ENCODE data around the gene CAMK2D.

CAMK2D gene

GRCh38 chr4:113509851-113510250 lies 251.7 kb downstream of the CAMK2D start:
- H3K9ac ChIP-seq (ENCODE audit: low read depth, low read length), result no peak overlapping the region
- H3K36me3 ChIP-seq (ENCODE audit: insufficient read depth, low read length), result peaks cover 2% of the 10 kb centered on the region
- H3K4me1 ChIP-seq (ENCODE audit: insufficient read depth, low read length), result no peaks in the 10 kb centered on the region
- H3K9me3 ChIP-seq (ENCODE audit: control insufficient read depth, insufficient read depth, low read length), result no peaks in the 10 kb centered on the region

GRCh38 chr4:113505044-113505443 lies 256.5 kb downstream of the CAMK2D start:
- Histone ChIP-seq H3K4me1 (ENCODE audit: insufficient read depth, low read length) (no peaks in the 10 kb centered on the region), H3K9me3 (ENCODE audit: control insufficient read depth, insufficient read depth, low read length) (no peaks in the 10 kb centered on the region), H3K9ac (ENCODE audit: low read depth, low read length) (no peak overlapping the region), H3K36me3 (ENCODE audit: insufficient read depth, low read length) (no peaks in the 10 kb centered on the region; the same call in 1 of the 2 replicates)

GRCh38 chr4:113504422-113504821 lies 257.1 kb downstream of the CAMK2D start:
- Histone ChIP-seq H3K4me1 (ENCODE audit: insufficient read depth, low read length) (no peaks in the 10 kb centered on the region), H3K9ac (ENCODE audit: low read depth, low read length) (no peak overlapping the region), H3K36me3 (ENCODE audit: insufficient read depth, low read length) (no peaks in the 10 kb centered on the region; the same call in none of the 2 replicates), H3K9me3 (ENCODE audit: control insufficient read depth, insufficient read depth, low read length) (no peaks in the 10 kb centered on the region)

GRCh38 chr4:113503691-113504090 lies 257.8 kb downstream of the CAMK2D start:
- Histone ChIP-seq H3K4me1 (ENCODE audit: insufficient read depth, low read length) (no peaks in the 10 kb centered on the region), H3K9me3 (ENCODE audit: control insufficient read depth, insufficient read depth, low read length) (no peaks in the 10 kb centered on the region), H3K9ac (ENCODE audit: low read depth, low read length) (no peak overlapping the region), H3K36me3 (ENCODE audit: insufficient read depth, low read length) (no peaks in the 10 kb centered on the region; the same call in none of the 2 replicates)

GRCh38 chr4:113502906-113503305 lies 258.6 kb downstream of the CAMK2D start:
- no peak overlapping the region for H3K9ac ChIP-seq (ENCODE audit: low read depth, low read length)
- H3K4me1 ChIP-seq (ENCODE audit: insufficient read depth, low read length), result no peaks in the 10 kb centered on the region
- H3K9me3 ChIP-seq (ENCODE audit: control insufficient read depth, insufficient read depth, low read length), result no peaks in the 10 kb centered on the region
- no peaks in the 10 kb centered on the region; the same call in 1 of the 2 replicates for H3K36me3 ChIP-seq (ENCODE audit: insufficient read depth, low read length)

- no peaks in the 10 kb centered on the region; the same call in 1 of the 2 replicates for H3K36me3 ChIP-seq (ENCODE audit: insufficient read depth, low read length)
- no peaks in the 10 kb centered on the region for H3K4me1 ChIP-seq (ENCODE audit: insufficient read depth, low read length)
- H3K9me3 ChIP-seq (ENCODE audit: control insufficient read depth, insufficient read depth, low read length), result no peaks in the 10 kb centered on the region
- no peak overlapping the region for H3K9ac ChIP-seq (ENCODE audit: low read depth, low read length)
These were observed 259.1 kb downstream of the CAMK2D start for GRCh38 chr4:113502476-113502875.

DNA sequence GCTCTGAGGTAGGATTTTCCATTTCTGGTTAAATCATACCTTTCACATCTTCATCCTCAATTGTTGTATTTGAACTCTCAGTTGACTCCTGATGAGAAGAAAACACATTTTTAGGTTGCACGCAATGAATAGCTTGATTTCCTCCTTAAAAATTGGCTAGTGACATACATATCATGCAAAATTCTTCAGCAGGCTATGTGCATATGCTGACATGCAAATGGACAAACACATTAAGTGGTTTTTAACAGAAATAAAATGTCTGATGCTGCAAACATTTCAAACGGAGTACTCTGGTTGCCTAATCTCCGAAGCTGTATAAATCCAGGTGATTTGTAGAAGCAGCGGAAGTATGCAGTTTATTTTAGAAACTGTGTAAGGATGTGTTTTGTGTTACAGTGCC lies 261.1 kb downstream of the CAMK2D start:
- H3K36me3 ChIP-seq (ENCODE audit: insufficient read depth, low read length), result peaks cover 3% of the 10 kb centered on the region; the same call in 1 of the 2 replicates

DNA sequence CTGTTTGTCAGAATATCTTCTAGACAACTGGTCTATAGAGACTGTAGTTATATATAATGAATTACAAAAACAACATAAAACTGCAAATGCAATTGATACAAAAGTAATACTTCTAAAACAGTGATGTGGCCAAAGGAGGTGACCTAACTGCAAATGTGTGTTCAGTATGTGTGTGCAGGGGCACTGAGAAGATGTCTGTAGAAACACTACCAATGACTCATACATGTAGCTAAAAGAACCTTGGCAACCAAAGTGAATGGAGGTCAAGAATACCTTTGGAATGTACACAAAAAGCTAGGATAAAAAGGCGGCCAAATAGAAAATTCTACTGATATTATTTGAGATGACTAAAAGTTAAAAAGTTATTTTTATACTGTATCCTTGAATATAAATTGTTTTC lies 261.8 kb downstream of the CAMK2D start:
- Histone ChIP-seq H3K9me3 (ENCODE audit: control insufficient read depth, insufficient read depth, low read length) (peaks cover 5% of the 10 kb centered on the region), H3K36me3 (ENCODE audit: insufficient read depth, low read length) (peaks cover 3% of the 10 kb centered on the region; the same call in 1 of the 2 replicates), H3K9ac (ENCODE audit: low read depth, low read length) (no peak overlapping the region), H3K4me1 (ENCODE audit: insufficient read depth, low read length) (no peaks in the 10 kb centered on the region)

More for the DNA sequence above, 261.1 kb downstream of the CAMK2D start:
- H3K9me3 ChIP-seq (ENCODE audit: control insufficient read depth, insufficient read depth, low read length), result peaks cover 5% of the 10 kb centered on the region
- no peaks in the 10 kb centered on the region for H3K4me1 ChIP-seq (ENCODE audit: insufficient read depth, low read length)
- H3K9ac ChIP-seq (ENCODE audit: low read depth, low read length), result no peak overlapping the region

- H3K9me3 ChIP-seq (ENCODE audit: control insufficient read depth, insufficient read depth, low read length), result peaks cover 5% of the 10 kb centered on the region
- H3K4me1 ChIP-seq (ENCODE audit: insufficient read depth, low read length), result no peaks in the 10 kb centered on the region
- H3K36me3 ChIP-seq (ENCODE audit: insufficient read depth, low read length), result peaks cover 3% of the 10 kb centered on the region; the same call in 1 of the 2 replicates
- H3K9ac ChIP-seq (ENCODE audit: low read depth, low read length), result no peak overlapping the region
These were observed 262.4 kb downstream of the CAMK2D start for GRCh38 chr4:113499166-113499565.

- Histone ChIP-seq H3K9me3 (ENCODE audit: control insufficient read depth, insufficient read depth, low read length) (peaks cover 5% of the 10 kb centered on the region), H3K4me1 (ENCODE audit: insufficient read depth, low read length) (no peaks in the 10 kb centered on the region), H3K36me3 (ENCODE audit: insufficient read depth, low read length) (peaks cover 3% of the 10 kb centered on the region; the same call in 1 of the 2 replicates), H3K9ac (ENCODE audit: low read depth, low read length) (no peak overlapping the region)
These were observed 264.2 kb downstream of the CAMK2D start for GRCh38 chr4:113497154-113497884.

GRCh38 chr4:113496698-113497097 lies 264.8 kb downstream of the CAMK2D start:
- peaks cover 5% of the 10 kb centered on the region for H3K9me3 ChIP-seq (ENCODE audit: control insufficient read depth, insufficient read depth, low read length)
- H3K4me1 ChIP-seq (ENCODE audit: insufficient read depth, low read length), result no peaks in the 10 kb centered on the region
- H3K36me3 ChIP-seq (ENCODE audit: insufficient read depth, low read length), result peaks cover 3% of the 10 kb centered on the region; the same call in 1 of the 2 replicates
- no peak overlapping the region for H3K9ac ChIP-seq (ENCODE audit: low read depth, low read length)

DNA sequence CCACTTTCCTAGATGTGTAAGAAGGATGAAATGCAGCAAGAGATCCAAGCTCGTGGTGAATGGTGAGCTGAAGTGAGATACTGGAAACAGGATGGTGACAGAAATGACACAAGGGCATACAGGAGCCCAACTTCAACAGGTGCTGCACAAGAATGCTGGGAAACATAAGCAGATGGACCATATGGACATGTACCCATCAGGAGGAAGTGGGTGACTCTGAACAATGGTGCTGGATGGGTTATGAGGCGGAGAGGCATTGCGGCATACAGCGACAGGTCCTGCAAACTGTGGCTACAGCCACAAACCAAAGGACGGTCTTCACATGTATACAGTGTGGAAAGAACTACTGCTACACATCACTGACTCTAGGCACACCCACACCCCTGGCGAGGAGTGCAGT lies 265.7 kb downstream of the CAMK2D start:
- Histone ChIP-seq H3K36me3 (ENCODE audit: insufficient read depth, low read length) (peaks cover 3% of the 10 kb centered on the region; the same call in 1 of the 2 replicates), H3K9ac (ENCODE audit: low read depth, low read length) (no peak overlapping the region), H3K4me1 (ENCODE audit: insufficient read depth, low read length) (no peaks in the 10 kb centered on the region)

GRCh38 chr4:113483131-113483530 lies 278.4 kb downstream of the CAMK2D start:
- Histone ChIP-seq H3K9ac (ENCODE audit: low read depth, low read length) (no peak overlapping the region), H3K36me3 (ENCODE audit: insufficient read depth, low read length) (no peaks in the 10 kb centered on the region), H3K9me3 (ENCODE audit: control insufficient read depth, insufficient read depth, low read length) (no peaks in the 10 kb centered on the region), H3K4me1 (ENCODE audit: insufficient read depth, low read length) (no peaks in the 10 kb centered on the region; the same call in 1 of the 2 replicates)

More for the DNA sequence above, 265.7 kb downstream of the CAMK2D start:
- peaks cover 5% of the 10 kb centered on the region for H3K9me3 ChIP-seq (ENCODE audit: control insufficient read depth, insufficient read depth, low read length)

DNA sequence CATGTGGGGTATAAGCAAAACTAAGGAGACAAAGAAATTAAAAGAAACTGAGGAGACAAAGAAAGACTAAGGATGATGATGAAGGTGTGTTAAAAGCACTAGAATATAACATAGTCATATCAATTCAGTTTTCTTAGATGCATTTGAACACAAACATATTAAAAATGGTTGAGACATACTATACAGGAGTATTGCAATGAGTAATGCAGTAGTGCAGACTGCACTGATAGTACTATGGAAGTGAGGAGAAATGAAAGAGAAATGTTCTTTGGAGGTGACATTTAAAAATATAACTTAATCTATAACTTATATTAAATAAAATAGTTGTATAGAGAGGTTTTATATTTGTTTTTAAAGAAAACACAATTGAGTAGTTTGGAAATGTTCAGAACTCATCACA lies 279.2 kb downstream of the CAMK2D start:
- Histone ChIP-seq H3K9me3 (ENCODE audit: control insufficient read depth, insufficient read depth, low read length) (no peaks in the 10 kb centered on the region), H3K36me3 (ENCODE audit: insufficient read depth, low read length) (no peaks in the 10 kb centered on the region), H3K4me1 (ENCODE audit: insufficient read depth, low read length) (no peaks in the 10 kb centered on the region; the same call in 1 of the 2 replicates), H3K9ac (ENCODE audit: low read depth, low read length) (no peak overlapping the region)

- no peaks in the 10 kb centered on the region; the same call in 1 of the 2 replicates for H3K4me1 ChIP-seq (ENCODE audit: insufficient read depth, low read length)
- no peaks in the 10 kb centered on the region; the same call in 1 of the 2 replicates for H3K36me3 ChIP-seq (ENCODE audit: insufficient read depth, low read length)
- no peak overlapping the region for H3K9ac ChIP-seq (ENCODE audit: low read depth, low read length)
- H3K9me3 ChIP-seq (ENCODE audit: control insufficient read depth, insufficient read depth, low read length), result peaks cover 4% of the 10 kb centered on the region
These were observed 279.7 kb downstream of the CAMK2D start for GRCh38 chr4:113481820-113482219.
